Esophagus muscularis mucosa (tissue), 4 donors: ENCODE results near the gene STON2.
"Not testable (repeated sequence)": the region's sequence is repeated elsewhere in the genome, so short reads cannot be mapped to it uniquely, and the experiment has no call there.

Experiments
- EP300 ChIP-seq: sonication (generic); formaldehyde crosslinking; IDR thresholded peaks from one replicate; pipeline ENCODE4 v1.6.1; 2017; ENCODE audit warnings: antibody characterized with exemption
- POLR2A ChIP-seq: fragments of 450-650 bp; IDR thresholded peaks from one replicate; pipeline ENCODE4 v1.6.1; 2017; ENCODE audit warnings: antibody characterized with exemption, moderate library complexity, mild to moderate bottlenecking, low read depth
- POLR2AphosphoS5 ChIP-seq, 2 donors: sonication (generic); formaldehyde crosslinking; IDR thresholded peaks; one replicate each; pipeline ENCODE4 v1.6.1; 2017; ENCODE audit warnings: antibody characterized with exemption in 2 of 2
- TF ChIP-seq, protein P1 (sequence below), 3 experiments: fragments of 200-600 bp in 2 of 3; fragments of 450-650 bp in 1 of 3; sonication (generic) in 2 of 3; IDR thresholded peaks; one replicate each; pipeline ENCODE4 v1.5.1; 2017 to 2019; ENCODE audit warnings: antibody characterized with exemption in 3 of 3, mild to moderate bottlenecking in 2 of 3, moderate library complexity in 1 of 3

DNA sequence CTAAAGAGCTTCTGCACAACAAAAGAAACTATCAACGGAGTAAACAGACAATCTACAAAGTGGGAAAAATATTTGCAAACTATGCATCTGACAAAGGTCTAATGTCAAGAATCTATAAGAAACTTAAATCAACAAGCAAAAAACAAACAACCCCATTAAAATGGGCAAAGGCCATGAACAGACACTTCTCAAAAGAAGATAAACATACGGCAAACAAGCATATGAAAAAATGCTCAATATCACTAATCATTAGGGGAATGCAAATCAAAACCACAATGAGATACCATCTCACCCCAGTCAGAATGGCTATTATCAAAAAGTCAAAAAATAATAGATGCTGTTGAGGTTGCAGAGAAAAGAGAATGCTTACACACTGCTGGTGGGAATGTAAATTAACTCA lies 20.1 kb downstream of the STON2 start:
- TF ChIP-seq, protein P1, sequence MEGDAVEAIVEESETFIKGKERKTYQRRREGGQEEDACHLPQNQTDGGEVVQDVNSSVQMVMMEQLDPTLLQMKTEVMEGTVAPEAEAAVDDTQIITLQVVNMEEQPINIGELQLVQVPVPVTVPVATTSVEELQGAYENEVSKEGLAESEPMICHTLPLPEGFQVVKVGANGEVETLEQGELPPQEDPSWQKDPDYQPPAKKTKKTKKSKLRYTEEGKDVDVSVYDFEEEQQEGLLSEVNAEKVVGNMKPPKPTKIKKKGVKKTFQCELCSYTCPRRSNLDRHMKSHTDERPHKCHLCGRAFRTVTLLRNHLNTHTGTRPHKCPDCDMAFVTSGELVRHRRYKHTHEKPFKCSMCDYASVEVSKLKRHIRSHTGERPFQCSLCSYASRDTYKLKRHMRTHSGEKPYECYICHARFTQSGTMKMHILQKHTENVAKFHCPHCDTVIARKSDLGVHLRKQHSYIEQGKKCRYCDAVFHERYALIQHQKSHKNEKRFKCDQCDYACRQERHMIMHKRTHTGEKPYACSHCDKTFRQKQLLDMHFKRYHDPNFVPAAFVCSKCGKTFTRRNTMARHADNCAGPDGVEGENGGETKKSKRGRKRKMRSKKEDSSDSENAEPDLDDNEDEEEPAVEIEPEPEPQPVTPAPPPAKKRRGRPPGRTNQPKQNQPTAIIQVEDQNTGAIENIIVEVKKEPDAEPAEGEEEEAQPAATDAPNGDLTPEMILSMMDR (IDR thresholded peaks at IDR 0.05) = not testable (repeated sequence)
- not testable (repeated sequence) for TF ChIP-seq POLR2A; POLR2AphosphoS5 (IDR thresholded peaks at IDR 0.05); EP300
